HepG2 (cell line): ENCODE results near the gene DNTTIP2. TPM values are rescaled to one million over a fixed set of nuclear protein-coding genes. Genes with fewer than 3 reads are reported as not detected.

Source experiments
- ATAC-seq: fragments of 200-7000 bp; cut with Tn5 transposase; 3 replicates; pipeline ENCODE4 v1.9.1; 2020; ENCODE audit warnings: mild to moderate bottlenecking, moderate library complexity
- BruUV-seq: library from RNA; stranded (reverse); fragments of 400-500 nt; replicated peaks from 2 replicates; lab custom pipeline; 2021; lab: Mats Ljungman, UMichigan
- CTCF ChIA-PET: fragments of 300-600 bp; formaldehyde crosslinking; extraction: SDS; loops from one replicate; lab custom pipeline; 2021; ENCODE audit warnings: low total read pairs, inconsistent platforms, low intra/inter-chr PET ratio; lab: Yijun Ruan, JAX
- POLR2A ChIA-PET: fragments of 350-600 bp; sonication (Branson Sonifier 250); formaldehyde crosslinking; loops from one replicate; lab custom pipeline; 2020; ENCODE audit warnings: antibody characterized with exemption, inconsistent platforms; lab: Yijun Ruan, JAX
- DNase-seq: peaks from one replicate; pipeline ENCODE4 v3.0.0-alpha.2; 2015; ENCODE audit warnings: low spot score
- FAIRE-seq: peaks from 3 replicates; lab custom pipeline; 2011; peaks lifted over from hg19 to GRCh38; lab: Jason Lieb, UNC
- H2AFZ ChIP-seq: one replicate; pipeline ENCODE4 v1.6.1; 2011; ENCODE audit warnings: low read length, inconsistent platforms
- H3K27ac ChIP-seq: fragments of 300-600 bp; 3 replicates; pipeline ENCODE4 v1.8.0; 2011; ENCODE audit warnings: mixed run types, mild to moderate bottlenecking, mixed read lengths, low read length, inconsistent platforms; ENCODE audit not compliant: insufficient read depth; ENCODE audit errors: extremely low read length
- H3K27me3 ChIP-seq, 2 experiments: fragments of 200-600 bp in 1 of 2; 2 replicates in 1 of 2; 3 replicates in 1 of 2; pipeline versions ENCODE4 v1.6.0 to v1.8.0; 2011; ENCODE audit warnings: low read length in 2 of 2, mild to moderate bottlenecking in 2 of 2, moderate library complexity in 2 of 2, inconsistent platforms in 1 of 2; ENCODE audit not compliant: insufficient read depth in 2 of 2, control insufficient read depth in 1 of 2
- H3K36me3 ChIP-seq, 2 experiments: fragments of 200-600 bp in 1 of 2; replicated peaks in 1 of 2; 2 replicates in 1 of 2; 3 replicates in 1 of 2; pipeline versions ENCODE4 v1.5.1 to v1.8.0; 2011; ENCODE audit warnings: low read length in 2 of 2, inconsistent platforms in 1 of 2; ENCODE audit not compliant: insufficient read depth in 2 of 2, control insufficient read depth in 1 of 2
- H3K4me1 ChIP-seq: 2 replicates; pipeline ENCODE4 v1.5.1; 2012; ENCODE audit warnings: low read length, inconsistent platforms; ENCODE audit not compliant: insufficient read depth
- H3K4me2 ChIP-seq: 2 replicates; pipeline ENCODE4 v1.6.0; 2011; ENCODE audit warnings: low read depth, low read length, inconsistent platforms
- H3K4me3 ChIP-seq, 3 experiments: fragments of 200-600 bp in 1 of 3; sonication (generic), shearing (Covaris generic) in 1 of 3; replicated peaks in 1 of 3; 2 replicates each; pipeline ENCODE4 v1.5.1; 2011 to 2016; ENCODE audit warnings: low read length in 3 of 3, inconsistent platforms in 2 of 3, low read depth in 2 of 3, mild to moderate bottlenecking in 2 of 3, control low read depth in 1 of 3, mixed read lengths in 1 of 3; ENCODE audit not compliant: insufficient read depth in 1 of 3
- H3K79me2 ChIP-seq: one replicate; pipeline ENCODE4 v1.6.1; 2011; ENCODE audit warnings: low read length, inconsistent platforms; ENCODE audit not compliant: insufficient read depth
- H3K9ac ChIP-seq: 2 replicates; pipeline ENCODE4 v1.6.0; 2011; ENCODE audit warnings: mild to moderate bottlenecking, low read depth, low read length, inconsistent platforms; ENCODE audit not compliant: insufficient read depth
- H3K9me3 ChIP-seq: 2 replicates; pipeline ENCODE4 v1.5.1; 2012; ENCODE audit warnings: mild to moderate bottlenecking, low read length
- H4K20me1 ChIP-seq: 2 replicates; pipeline ENCODE4 v1.6.0; 2011; ENCODE audit warnings: inconsistent platforms, mild to moderate bottlenecking, low read length, moderate library complexity; ENCODE audit not compliant: insufficient read depth
- CBFB ChIP-seq: sonication (generic); formaldehyde crosslinking; IDR thresholded peaks from 2 replicates; pipeline ENCODE4 v1.4.0; 2020; ENCODE audit warnings: missing genetic modification reagents
- FOXJ3 ChIP-seq: sonication (generic); formaldehyde crosslinking; IDR thresholded peaks from 2 replicates; pipeline ENCODE4 v1.4.0; 2020; ENCODE audit warnings: missing genetic modification reagents, mild to moderate bottlenecking, borderline replicate concordance
- KDM6A ChIP-seq: IDR thresholded peaks from 2 replicates; pipeline ENCODE4 v1.6.1; 2016; ENCODE audit warnings: low read depth
- NCOA1 ChIP-seq: sonication (generic); formaldehyde crosslinking; IDR thresholded peaks from 2 replicates; pipeline ENCODE4 v1.9.0; 2021; ENCODE audit warnings: missing genetic modification reagents
- POGZ ChIP-seq: sonication (generic); formaldehyde crosslinking; IDR thresholded peaks from 2 replicates; pipeline ENCODE4 v1.4.0; 2020; ENCODE audit warnings: mild to moderate bottlenecking, missing genetic modification reagents
- RXRA ChIP-seq: sonication (generic); formaldehyde crosslinking; IDR thresholded peaks from 2 replicates; pipeline ENCODE4 v1.5.1; 2020; ENCODE audit warnings: missing genetic modification reagents
- SP4 ChIP-seq: sonication (generic); formaldehyde crosslinking; IDR thresholded peaks from 2 replicates; pipeline ENCODE4 v1.8.1; 2023; ENCODE audit warnings: mild to moderate bottlenecking, missing genetic modification reagents
- ZMAT3 ChIP-seq: sonication (generic); formaldehyde crosslinking; conservative IDR thresholded peaks from 2 replicates; pipeline ENCODE4 v1.7.0; 2021; ENCODE audit warnings: missing genetic modification reagents
- ZNF674 ChIP-seq: sonication (generic); formaldehyde crosslinking; IDR thresholded peaks from 2 replicates; pipeline ENCODE4 v1.5.0; 2020; ENCODE audit warnings: low read depth, mild to moderate bottlenecking, missing genetic modification reagents
- ZNF782 ChIP-seq: sonication (generic); formaldehyde crosslinking; IDR thresholded peaks from 2 replicates; pipeline ENCODE4 v1.4.0; 2020; ENCODE audit warnings: missing genetic modification reagents, mild to moderate bottlenecking, borderline replicate concordance
- ZNF839 ChIP-seq: sonication (generic); formaldehyde crosslinking; IDR thresholded peaks from 2 replicates; pipeline ENCODE4 v1.4.0; 2020; ENCODE audit warnings: missing genetic modification reagents, mild to moderate bottlenecking, borderline replicate concordance
- WGBS: methylation state at CpG from one replicate; pipeline ENCODE4 v1.1.6; 2017; ENCODE audit warnings: low lambda C conversion rate; 5-methylcytosine and 5-hydroxymethylcytosine counted together
- in situ Hi-C: cut with HindIII; loops from 2 replicates; pipeline ENCODE4 v1.10.0; 2017; ENCODE audit warnings: low pct_unique_long_range_greater_than_20kb; ENCODE audit not compliant: extremely low pct_ligation_motif_present
- intact Hi-C: fragments of 100-400 bp; cut with micrococcal nuclease; formaldehyde crosslinking; loops from one replicate; pipeline ENCODE4 v1.10.0; 2022; ENCODE audit not compliant: unreplicated experiment
- polyA plus RNA-seq, 8 experiments: library from polyadenylated mRNA; depleted of rRNA in 3 of 8; stranded (reverse) in 7 of 8; unstranded in 1 of 8; fragments of >200 nt; fragmentation: Illumina TruSeq in 4 of 8; extraction: Trizol in 4 of 8; gene quantifications; 2 replicates each; pipeline versions ENCODE4 v1.2.1 to v1.2.3, GENCODE V29; 2011 to 2016; ENCODE audit warnings: low read depth in 4 of 8, missing spikeins in 1 of 8, mixed read lengths in 1 of 8; ENCODE audit not compliant: insufficient read depth in 1 of 8
- total RNA-seq, 5 experiments: library from RNA; depleted of rRNA; stranded (reverse); fragments of >200 nt; fragmentation: Illumina TruSeq; extraction: Trizol; gene quantifications; 2 replicates each; pipeline ENCODE4 v1.2.3, GENCODE V29; 2016; ENCODE audit warnings: low read depth in 1 of 5
- TF ChIP-seq, protein P1 (sequence below): sonication (generic); formaldehyde crosslinking; IDR thresholded peaks from 2 replicates; pipeline ENCODE4 v1.9.0; 2022; ENCODE audit warnings: missing genetic modification reagents, mild to moderate bottlenecking, borderline replicate concordance

Gene DNTTIP2
- total and polyA plus RNA-seq, 2 of the 13 experiments (the other 11 are each of a cell fraction or from before 2014, with no cell fraction given) = 11.4 to 63.3 TPM

DNA sequence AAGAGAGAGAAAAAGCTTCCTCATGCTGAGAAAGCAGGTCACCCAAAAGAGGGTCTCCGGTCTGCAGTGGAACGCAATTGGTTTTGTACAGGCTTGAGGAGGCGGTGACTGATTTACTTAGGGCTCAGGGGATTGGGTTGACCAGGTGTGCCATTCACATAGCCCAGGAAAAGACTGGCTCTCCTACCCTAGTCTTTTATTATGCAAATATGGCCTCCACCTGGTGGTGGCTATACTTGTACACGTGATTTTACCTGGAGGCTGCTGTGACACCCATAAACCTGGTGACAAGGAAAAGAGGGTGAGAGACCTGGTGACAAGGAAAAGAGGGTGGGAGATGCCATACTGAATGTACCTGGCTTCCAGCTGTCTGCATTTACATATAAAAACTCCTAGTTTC, 49.9 kb downstream of the DNTTIP2 start:
- Histone ChIP-seq H4K20me1 (no peaks in the 10 kb centered on the region), H3K27ac (peak overlapping the region; percentile 28), H2AFZ (no peak overlapping the region), H3K27me3 (no peaks in the 10 kb centered on the region), H3K36me3 (no peaks in the 10 kb centered on the region), H3K79me2 (no peaks in the 10 kb centered on the region), H3K9ac (no peak overlapping the region), H3K4me1 (peaks cover 29% of the 10 kb centered on the region), H3K4me3 (no peak overlapping the region), H3K9me3 (peaks cover 8% of the 10 kb centered on the region; the same call in 1 of the 2 replicates), H3K4me2 (no peak overlapping the region)
- ATAC-seq = no peak
- WGBS = 95% methylated on average over 4 of the region's 4 CpGs
- TF ChIP-seq RXRA (CRISPR knock-in tag) (no peak), KDM6A (CRISPR knock-in tag) (no peak), ZNF674 (CRISPR knock-in tag) (no peak), POGZ (CRISPR knock-in tag) (no peak), ZNF782 (CRISPR knock-in tag) (no peak)
- ChIA-PET POLR2A (interaction anchor here (2.0 to 6.4 kb wide), 3 partner anchors 16 to 237 kb away, joined by 5 to 55 read pairs (median 30); no protein-coding TSS in a partner anchor), CTCF (no interaction called here)
- intact Hi-C loops (no loop called here), in situ Hi-C loops (loop anchor here (10.0 kb wide), 1 partner anchor 394 kb away; no protein-coding TSS in a partner anchor)
- DNase-seq = no peak
- no peak for FAIRE-seq
- BruUV-seq = no TSS peak

DNA sequence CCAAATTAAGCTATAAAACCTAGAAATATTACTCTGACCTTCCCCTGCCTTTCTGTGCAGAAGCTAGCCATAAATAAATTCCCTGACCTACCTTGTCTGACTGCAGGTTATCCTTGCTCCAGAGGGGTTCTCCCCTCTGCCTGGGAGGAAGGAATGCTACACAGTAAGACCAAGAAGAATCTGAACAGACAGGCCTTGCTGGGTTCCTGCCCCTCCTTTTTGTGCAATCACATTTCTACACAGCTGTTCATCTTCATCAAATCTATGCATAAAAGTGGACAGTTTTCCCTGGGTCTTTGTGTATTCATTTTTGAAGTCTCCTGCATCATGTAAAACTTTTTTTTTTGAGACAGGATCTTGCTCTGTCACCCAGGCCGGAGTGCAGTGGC, 50.6 kb downstream of the DNTTIP2 start:
- H3K79me2 ChIP-seq = no peaks in the 10 kb centered on the region
- H3K9me3 ChIP-seq = peaks cover 6% of the 10 kb centered on the region; the same call in 1 of the 2 replicates
- in situ Hi-C loops (loop anchor here (10.0 kb wide), 1 partner anchor 394 kb away; no protein-coding TSS in a partner anchor), intact Hi-C loops (no loop called here)
- H3K27me3 ChIP-seq = no peaks in the 10 kb centered on the region
- H4K20me1 ChIP-seq = no peaks in the 10 kb centered on the region
- CTCF ChIA-PET = no interaction called here
- no peaks in the 10 kb centered on the region for H3K36me3 ChIP-seq
- peaks cover 29% of the 10 kb centered on the region for H3K4me1 ChIP-seq
- BruUV-seq = no TSS peak
- DNase-seq (no peak), ATAC-seq (peak; percentile 46), FAIRE-seq (peak; percentile 39)
- no peak overlapping the region for H3K4me3 ChIP-seq
- H3K4me2 ChIP-seq = 0 out of 2 replicates have a peak overlapping the region, but pooled peaks have one; percentile 26
- H2AFZ ChIP-seq = no peak overlapping the region
- peak overlapping the region; percentile 73 for H3K27ac ChIP-seq
- H3K9ac ChIP-seq = peak overlapping the region; percentile 20; the same call in 1 of the 2 replicates
- POLR2A ChIA-PET = interaction anchor here (0.8 to 6.4 kb wide), 9 partner anchors 14 to 483 kb away, joined by 3 to 55 read pairs (median 4); no protein-coding TSS in a partner anchor
- TF ChIP-seq NCOA1 (CRISPR knock-in tag) (0 out of 2 replicates have a peak, but pooled peaks have one; percentile 44), ZMAT3 (0 out of 2 replicates have a peak, but pooled peaks have one; percentile 6), FOXJ3 (CRISPR knock-in tag) (no peak), SP4 (CRISPR knock-in tag) (no peak), CBFB (CRISPR knock-in tag) (no peak), ZNF839 (CRISPR knock-in tag) (no peak)
- TF ChIP-seq, protein P1, sequence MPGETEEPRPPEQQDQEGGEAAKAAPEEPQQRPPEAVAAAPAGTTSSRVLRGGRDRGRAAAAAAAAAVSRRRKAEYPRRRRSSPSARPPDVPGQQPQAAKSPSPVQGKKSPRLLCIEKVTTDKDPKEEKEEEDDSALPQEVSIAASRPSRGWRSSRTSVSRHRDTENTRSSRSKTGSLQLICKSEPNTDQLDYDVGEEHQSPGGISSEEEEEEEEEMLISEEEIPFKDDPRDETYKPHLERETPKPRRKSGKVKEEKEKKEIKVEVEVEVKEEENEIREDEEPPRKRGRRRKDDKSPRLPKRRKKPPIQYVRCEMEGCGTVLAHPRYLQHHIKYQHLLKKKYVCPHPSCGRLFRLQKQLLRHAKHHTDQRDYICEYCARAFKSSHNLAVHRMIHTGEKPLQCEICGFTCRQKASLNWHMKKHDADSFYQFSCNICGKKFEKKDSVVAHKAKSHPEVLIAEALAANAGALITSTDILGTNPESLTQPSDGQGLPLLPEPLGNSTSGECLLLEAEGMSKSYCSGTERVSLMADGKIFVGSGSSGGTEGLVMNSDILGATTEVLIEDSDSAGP (CRISPR knock-in tag) = peak; percentile 1; the same call in 1 of the 2 replicates
- WGBS = 100% methylated on average over 1 of the region's 1 CpG
